ENCODE data around the gene AKR1D1. TPM values are rescaled to one million over a fixed set of nuclear protein-coding genes. Genes with fewer than 3 reads are reported as not detected.
"Not testable (repeated sequence)": the region's sequence is repeated elsewhere in the genome, so short reads cannot be mapped to it uniquely, and the experiment has no call there.

The AKR1D1 gene
- total RNA-seq, 4 donors from 2014 or later = not detected

DNA sequence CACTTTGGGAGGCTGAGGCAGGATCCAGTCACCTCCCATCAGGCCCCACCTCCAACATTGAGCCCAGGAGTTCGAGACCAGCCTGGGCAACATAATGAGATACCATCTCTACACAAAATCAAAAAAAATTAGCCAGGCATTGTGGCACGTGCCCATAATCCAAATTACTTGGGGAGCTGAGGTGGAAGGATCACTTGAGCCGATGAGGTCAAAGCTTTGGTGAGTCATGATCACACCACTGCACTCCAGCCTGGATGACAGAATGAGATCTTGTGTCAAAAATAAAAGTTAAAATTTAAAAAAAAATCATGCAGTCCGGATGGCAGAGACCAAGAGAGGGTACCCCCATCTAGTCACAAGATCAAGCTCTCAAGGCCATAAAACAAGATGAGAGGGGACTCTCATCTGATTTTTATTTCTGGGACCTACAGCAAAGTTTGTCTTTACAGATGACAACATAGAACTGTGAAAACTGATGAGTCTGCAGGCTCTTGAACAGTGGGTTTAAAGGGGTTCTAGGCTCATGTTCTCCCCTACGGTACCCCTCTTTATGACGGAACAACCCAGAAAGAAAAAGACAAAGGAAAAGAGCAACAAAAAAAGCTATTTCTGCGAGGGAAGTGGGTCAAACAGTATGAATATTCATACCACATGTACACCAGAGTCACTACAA lies 45.4 kb upstream of the AKR1D1 start:
- Histone ChIP-seq H3K4me1 (no peaks in the 10 kb centered on the region), H3K4me3 (replicated peaks in 1 of 3) (no peak overlapping the region), H3K36me3 (no peaks in the 10 kb centered on the region), H3K27ac (no peak overlapping the region), H3K27me3 (no peaks in the 10 kb centered on the region), H3K9me3 (no peaks in the 10 kb centered on the region)
- intact Hi-C loops (cut with DNase I) = no loop called here
- TF ChIP-seq, protein P1, sequence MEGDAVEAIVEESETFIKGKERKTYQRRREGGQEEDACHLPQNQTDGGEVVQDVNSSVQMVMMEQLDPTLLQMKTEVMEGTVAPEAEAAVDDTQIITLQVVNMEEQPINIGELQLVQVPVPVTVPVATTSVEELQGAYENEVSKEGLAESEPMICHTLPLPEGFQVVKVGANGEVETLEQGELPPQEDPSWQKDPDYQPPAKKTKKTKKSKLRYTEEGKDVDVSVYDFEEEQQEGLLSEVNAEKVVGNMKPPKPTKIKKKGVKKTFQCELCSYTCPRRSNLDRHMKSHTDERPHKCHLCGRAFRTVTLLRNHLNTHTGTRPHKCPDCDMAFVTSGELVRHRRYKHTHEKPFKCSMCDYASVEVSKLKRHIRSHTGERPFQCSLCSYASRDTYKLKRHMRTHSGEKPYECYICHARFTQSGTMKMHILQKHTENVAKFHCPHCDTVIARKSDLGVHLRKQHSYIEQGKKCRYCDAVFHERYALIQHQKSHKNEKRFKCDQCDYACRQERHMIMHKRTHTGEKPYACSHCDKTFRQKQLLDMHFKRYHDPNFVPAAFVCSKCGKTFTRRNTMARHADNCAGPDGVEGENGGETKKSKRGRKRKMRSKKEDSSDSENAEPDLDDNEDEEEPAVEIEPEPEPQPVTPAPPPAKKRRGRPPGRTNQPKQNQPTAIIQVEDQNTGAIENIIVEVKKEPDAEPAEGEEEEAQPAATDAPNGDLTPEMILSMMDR (IDR thresholded peaks at IDR 0.05) = no peak
- TF ChIP-seq POLR2A (IDR thresholded peaks at IDR 0.05) = no peak
- 89 to 91% methylated on average over 7 of the region's 7 CpGs for WGBS, 2 donors
- no peak for DNase-seq

DNA sequence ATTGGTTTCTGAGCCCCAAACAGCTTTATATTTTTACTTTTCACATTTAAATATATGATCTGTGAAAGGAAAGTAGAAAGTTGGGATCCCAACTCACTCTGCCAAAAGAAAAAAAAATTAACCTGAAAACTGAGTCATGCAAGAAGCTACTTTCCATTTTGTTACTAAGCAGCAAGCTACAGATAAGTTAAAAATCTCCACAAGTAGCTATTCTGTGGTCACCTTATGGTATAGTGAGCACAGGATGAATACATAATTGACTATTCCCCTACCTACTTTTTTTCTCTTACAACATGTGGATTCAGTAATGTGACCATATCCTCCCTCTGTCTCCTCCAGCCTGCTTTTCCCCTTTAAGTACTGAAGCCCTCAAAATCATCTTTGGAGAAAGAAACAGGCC lies 44.1 kb upstream of the AKR1D1 start:
- no peak overlapping the region for H3K4me3 ChIP-seq (replicated peaks in 1 of 3)
- intact Hi-C loops (cut with DNase I) = no loop called here
- H3K4me1 ChIP-seq = no peaks in the 10 kb centered on the region

DNA sequence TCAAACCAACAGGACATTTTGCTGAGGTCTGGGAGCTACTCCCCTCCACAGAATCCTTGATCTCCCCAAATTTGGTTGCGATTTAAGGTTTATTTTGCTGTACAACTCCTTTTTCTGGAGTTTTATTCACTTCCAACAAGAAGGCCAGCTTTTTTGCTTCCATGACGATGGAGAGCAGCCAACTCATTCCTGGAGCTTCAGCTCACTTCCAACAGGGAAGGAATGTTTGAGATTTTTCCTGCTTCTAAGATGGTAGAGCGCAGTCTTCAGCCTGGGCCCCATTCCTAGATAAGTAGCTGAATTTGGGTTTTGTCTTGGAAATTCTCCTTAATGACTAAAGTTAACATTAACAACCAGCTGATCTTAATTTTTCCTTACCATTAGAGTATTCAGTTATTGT lies 43.5 kb upstream of the AKR1D1 start:
- 90 to 91% methylated on average over 3 of the region's 3 CpGs for WGBS, 2 donors
- Histone ChIP-seq H3K4me1 (no peaks in the 10 kb centered on the region), H3K27ac (no peak overlapping the region), H3K4me3 (replicated peaks in 1 of 3) (no peak overlapping the region), H3K36me3 (no peaks in the 10 kb centered on the region), H3K27me3 (no peaks in the 10 kb centered on the region), H3K9me3 (no peaks in the 10 kb centered on the region)
- intact Hi-C loops (cut with DNase I) = no loop called here
- TF ChIP-seq, protein P1 (IDR thresholded peaks at IDR 0.05) = no peak
- TF ChIP-seq POLR2A (IDR thresholded peaks at IDR 0.05) = no peak
- DNase-seq = no peak

More for the DNA sequence above, 44.1 kb upstream of the AKR1D1 start:
- Histone ChIP-seq H3K36me3 (no peaks in the 10 kb centered on the region), H3K27ac (no peak overlapping the region), H3K27me3 (no peaks in the 10 kb centered on the region), H3K9me3 (no peaks in the 10 kb centered on the region)
- no peak for DNase-seq
- TF ChIP-seq, protein P1 (IDR thresholded peaks at IDR 0.05) = no peak
- no peak for TF ChIP-seq POLR2A (IDR thresholded peaks at IDR 0.05)

DNA sequence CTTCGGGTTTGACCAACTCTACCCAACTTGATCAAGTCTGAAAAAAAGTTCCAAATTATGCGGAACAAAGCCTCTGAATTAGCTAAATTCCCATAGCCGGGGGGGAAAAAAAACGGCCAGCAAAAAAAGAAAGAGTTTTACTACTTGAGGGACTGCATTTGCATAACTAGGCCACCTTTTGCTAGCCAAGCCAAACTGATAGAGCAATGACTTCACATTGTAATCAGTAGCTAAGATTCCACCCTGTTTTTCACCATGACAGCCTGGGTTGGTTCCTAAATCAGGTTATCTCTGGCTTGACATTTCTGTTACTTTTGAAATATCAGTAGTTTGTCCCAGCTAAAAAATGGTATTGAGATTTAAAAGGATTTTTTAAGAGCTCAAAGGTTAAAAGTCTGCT lies 43.0 kb upstream of the AKR1D1 start:
- no peaks in the 10 kb centered on the region for H3K36me3 ChIP-seq
- 88 to 91% methylated on average over 4 of the region's 4 CpGs for WGBS, 2 donors
- no peak overlapping the region for H3K27ac ChIP-seq
- no peak for DNase-seq
- intact Hi-C loops (cut with DNase I) = no loop called here
- no peak overlapping the region for H3K4me3 ChIP-seq (replicated peaks in 1 of 3)
- TF ChIP-seq, protein P1 (IDR thresholded peaks at IDR 0.05) = no peak
- no peak for TF ChIP-seq POLR2A (IDR thresholded peaks at IDR 0.05)
- no peaks in the 10 kb centered on the region for H3K4me1 ChIP-seq
- H3K27me3 ChIP-seq = no peaks in the 10 kb centered on the region
- H3K9me3 ChIP-seq = no peaks in the 10 kb centered on the region

DNA sequence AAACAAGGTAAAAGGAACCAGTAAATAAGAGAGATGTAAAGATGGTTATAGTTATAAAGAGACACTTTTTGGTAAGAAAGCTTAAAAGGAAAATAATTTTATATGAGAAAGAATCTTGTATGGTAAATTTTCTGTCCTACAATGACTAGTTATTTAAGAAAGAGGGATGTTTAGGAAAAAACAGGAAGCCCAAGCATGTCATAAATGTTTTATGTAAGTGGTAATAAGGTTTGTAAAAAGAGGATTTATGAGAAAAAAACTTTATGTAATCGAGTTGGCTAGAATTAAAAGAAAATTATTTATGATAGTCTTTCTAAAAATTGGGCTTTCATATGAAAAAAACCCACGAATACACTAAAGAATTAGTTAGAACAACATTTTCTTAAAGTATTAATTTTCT lies 40.1 kb upstream of the AKR1D1 start:
- 65% methylated on average over 2 of the region's 2 CpGs for WGBS, 2 donors
- TF ChIP-seq, protein P1 (IDR thresholded peaks at IDR 0.05) = no peak
- no peak for TF ChIP-seq POLR2A (IDR thresholded peaks at IDR 0.05)

DNA sequence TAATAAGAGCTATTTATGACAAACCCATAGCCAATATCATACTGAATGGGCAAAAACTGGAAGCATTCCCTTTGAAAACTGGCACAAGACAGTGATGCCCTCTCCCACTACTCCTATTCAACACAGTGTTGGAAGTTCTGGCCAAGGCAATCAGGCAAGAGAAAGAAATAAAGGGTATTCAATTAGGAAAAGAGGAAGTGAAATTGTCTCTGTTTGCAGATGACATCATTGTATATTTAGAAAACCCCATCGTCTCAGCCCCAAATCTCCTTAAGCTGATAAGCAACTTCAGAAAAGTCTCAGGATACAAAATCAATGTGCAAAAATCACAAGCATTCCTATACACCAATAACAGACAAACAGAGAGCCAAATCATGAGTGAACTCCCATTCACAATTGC lies 36.2 kb upstream of the AKR1D1 start:
- DNase-seq; intact Hi-C loops (cut with DNase I); H3K27me3 ChIP-seq; H3K36me3 ChIP-seq; H3K4me3 ChIP-seq (replicated peaks in 1 of 3); H3K9me3 ChIP-seq; H3K4me1 ChIP-seq; H3K27ac ChIP-seq: not testable (repeated sequence)
- WGBS, 2 donors = 76 to 77% methylated on average over 1 of the region's 1 CpG

More for the DNA sequence above, 40.1 kb upstream of the AKR1D1 start:
- H3K36me3 ChIP-seq = no peaks in the 10 kb centered on the region
- no peak overlapping the region for H3K27ac ChIP-seq
- H3K4me3 ChIP-seq (replicated peaks in 1 of 3) = no peak overlapping the region
- H3K27me3 ChIP-seq = no peaks in the 10 kb centered on the region
- no peaks in the 10 kb centered on the region for H3K4me1 ChIP-seq
- intact Hi-C loops (cut with DNase I) = no loop called here
- no peak for DNase-seq
- no peaks in the 10 kb centered on the region for H3K9me3 ChIP-seq

Measured in thyroid gland (tissue), 4 donors.